OCI-LY1 (cell line): Measurements from ENCODE around the gene ANK3.

Experiments used
- EZH2 ChIP-seq: fragments of 200-600 bp; sonication (generic), shearing (Covaris generic); IDR thresholded peaks from 2 replicates; pipeline ENCODE4 v1.8.0; 2017; ENCODE audit warnings: borderline replicate concordance, mixed run types, mild to moderate bottlenecking, antibody characterized with exemption, low read length, moderate library complexity, mixed read lengths
- TF ChIP-seq, protein P1 (sequence below): fragments of 200-600 bp; sonication (generic), shearing (Covaris generic); IDR thresholded peaks from 2 replicates; pipeline ENCODE4 v1.5.1; 2017; ENCODE audit warnings: mild to moderate bottlenecking, antibody characterized with exemption, low read length, moderate library complexity, mixed read lengths

DNA sequence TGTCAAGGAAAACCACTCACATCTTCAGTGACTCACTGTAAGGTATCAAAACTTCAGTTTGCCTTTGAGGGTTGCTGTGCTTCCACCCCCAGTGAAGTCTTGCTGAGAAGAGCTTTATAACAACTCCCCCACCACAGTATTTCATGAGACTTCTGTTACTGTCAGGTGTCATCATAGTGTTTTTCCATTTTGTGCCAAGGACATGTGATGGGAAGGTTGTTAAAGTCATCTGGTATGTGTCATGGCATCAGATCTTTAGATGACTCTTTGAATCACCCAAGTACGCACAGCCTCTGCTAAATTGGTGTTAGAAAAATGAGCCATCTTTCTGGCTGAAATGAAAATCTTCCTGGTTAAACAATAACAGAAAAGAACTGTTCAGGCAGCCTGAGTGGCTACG is 368.3 kb downstream of the ANK3 start:
- TF ChIP-seq, protein P1, sequence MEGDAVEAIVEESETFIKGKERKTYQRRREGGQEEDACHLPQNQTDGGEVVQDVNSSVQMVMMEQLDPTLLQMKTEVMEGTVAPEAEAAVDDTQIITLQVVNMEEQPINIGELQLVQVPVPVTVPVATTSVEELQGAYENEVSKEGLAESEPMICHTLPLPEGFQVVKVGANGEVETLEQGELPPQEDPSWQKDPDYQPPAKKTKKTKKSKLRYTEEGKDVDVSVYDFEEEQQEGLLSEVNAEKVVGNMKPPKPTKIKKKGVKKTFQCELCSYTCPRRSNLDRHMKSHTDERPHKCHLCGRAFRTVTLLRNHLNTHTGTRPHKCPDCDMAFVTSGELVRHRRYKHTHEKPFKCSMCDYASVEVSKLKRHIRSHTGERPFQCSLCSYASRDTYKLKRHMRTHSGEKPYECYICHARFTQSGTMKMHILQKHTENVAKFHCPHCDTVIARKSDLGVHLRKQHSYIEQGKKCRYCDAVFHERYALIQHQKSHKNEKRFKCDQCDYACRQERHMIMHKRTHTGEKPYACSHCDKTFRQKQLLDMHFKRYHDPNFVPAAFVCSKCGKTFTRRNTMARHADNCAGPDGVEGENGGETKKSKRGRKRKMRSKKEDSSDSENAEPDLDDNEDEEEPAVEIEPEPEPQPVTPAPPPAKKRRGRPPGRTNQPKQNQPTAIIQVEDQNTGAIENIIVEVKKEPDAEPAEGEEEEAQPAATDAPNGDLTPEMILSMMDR = no peak
- no peak for TF ChIP-seq EZH2
